Measurements from ENCODE around the gene DNAJC22.

The DNAJC22 gene

DNA sequence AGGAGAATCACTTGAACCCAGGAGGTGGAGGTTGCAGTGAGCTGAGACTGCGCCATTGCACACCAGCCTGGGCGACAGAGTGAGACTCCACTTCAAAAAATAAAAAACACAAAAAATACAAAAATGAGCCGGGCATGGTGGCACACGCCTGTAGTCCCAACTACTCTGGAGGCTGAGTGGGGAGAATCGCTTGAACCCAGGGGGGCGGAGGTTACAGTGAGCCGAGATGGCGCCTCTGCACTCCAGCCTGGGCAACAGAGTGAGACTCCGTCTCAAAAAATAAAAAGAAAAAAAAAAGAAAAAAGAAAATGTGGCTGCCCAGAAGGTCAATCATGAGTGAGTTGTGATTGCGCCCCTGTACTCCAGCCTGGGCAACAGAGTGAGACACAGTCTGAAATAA, 9.2 kb downstream of the DNAJC22 start:
- TF ChIP-seq LEF1 (IDR thresholded peaks at IDR 0.05; ENCODE audit: borderline replicate concordance) = no peak
- TF ChIP-seq HDGF (IDR thresholded peaks at IDR 0.05; ENCODE audit: borderline replicate concordance) = no peak
- no peak for TF ChIP-seq ZNF384 (IDR thresholded peaks at IDR 0.05)
- no peak for TF ChIP-seq BHLHE40 (IDR thresholded peaks at IDR 0.05; ENCODE audit: borderline replicate concordance)
- no peak for TF ChIP-seq FOXM1 (IDR thresholded peaks at IDR 0.05; ENCODE audit: borderline replicate concordance)
- TF ChIP-seq SUZ12 (IDR thresholded peaks at IDR 0.05) = no peak
- no peak for TF ChIP-seq FOXK2 (IDR thresholded peaks at IDR 0.05)
- no peak for TF ChIP-seq FOXA1 (IDR thresholded peaks at IDR 0.05)
- TF ChIP-seq ARNT (IDR thresholded peaks at IDR 0.05) = no peak
- TF ChIP-seq, protein P1, sequence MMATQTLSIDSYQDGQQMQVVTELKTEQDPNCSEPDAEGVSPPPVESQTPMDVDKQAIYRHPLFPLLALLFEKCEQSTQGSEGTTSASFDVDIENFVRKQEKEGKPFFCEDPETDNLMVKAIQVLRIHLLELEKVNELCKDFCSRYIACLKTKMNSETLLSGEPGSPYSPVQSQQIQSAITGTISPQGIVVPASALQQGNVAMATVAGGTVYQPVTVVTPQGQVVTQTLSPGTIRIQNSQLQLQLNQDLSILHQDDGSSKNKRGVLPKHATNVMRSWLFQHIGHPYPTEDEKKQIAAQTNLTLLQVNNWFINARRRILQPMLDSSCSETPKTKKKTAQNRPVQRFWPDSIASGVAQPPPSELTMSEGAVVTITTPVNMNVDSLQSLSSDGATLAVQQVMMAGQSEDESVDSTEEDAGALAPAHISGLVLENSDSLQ (IDR thresholded peaks at IDR 0.05) = no peak
- no peak for TF ChIP-seq CTBP1 (IDR thresholded peaks at IDR 0.05; ENCODE audit: borderline replicate concordance)
- TF ChIP-seq ELF4 (IDR thresholded peaks at IDR 0.05) = no peak
- TF ChIP-seq NFRKB (IDR thresholded peaks at IDR 0.05) = no peak
- TF ChIP-seq L3MBTL2 (conservative IDR thresholded peaks at IDR 0.05) = no peak
- no peak for TF ChIP-seq SP1 (IDR thresholded peaks at IDR 0.05)
- no peak for TF ChIP-seq TARDBP (IDR thresholded peaks at IDR 0.05)
- ChIA-PET POLR2A (no interaction called here), CTCF (interaction anchor here (0.6 to 4.4 kb wide), 2 partner anchors 8 to 25 kb away, joined by 3 to 38 read pairs; no protein-coding TSS in a partner anchor)
- DNase-seq (ENCODE audit: extremely low spot score) = no peak

DNA sequence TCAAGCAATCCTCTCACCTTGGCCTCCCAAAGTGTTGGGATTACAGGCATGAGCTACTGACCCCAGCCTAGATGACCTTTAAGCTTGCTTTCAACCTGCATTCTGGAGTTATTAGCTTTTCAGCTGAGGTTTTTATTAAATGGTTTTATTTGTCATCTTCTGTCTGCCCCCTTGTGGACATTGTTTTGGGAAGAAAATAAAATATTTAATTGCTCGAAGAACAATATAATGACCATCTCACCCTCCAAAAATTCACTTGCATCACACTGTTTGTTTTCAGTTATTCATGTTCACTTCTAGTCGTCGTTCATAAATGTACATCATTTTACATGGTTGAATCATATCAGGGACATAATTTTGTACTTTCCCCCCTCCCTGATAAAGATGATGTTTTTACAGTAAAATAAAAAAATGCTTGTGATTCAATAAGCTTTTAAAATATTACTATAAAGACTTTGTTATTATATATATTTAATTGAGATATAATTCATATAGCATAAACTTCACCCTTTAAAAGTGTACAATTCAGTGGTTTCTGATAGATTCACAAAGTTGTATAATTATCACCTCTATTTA, 10.5 kb downstream of the DNAJC22 start:
- ChIA-PET CTCF (interaction anchor here (0.7 to 4.4 kb wide), 14 partner anchors 10 to 269 kb away, joined by 3 to 88 read pairs (median 6); partner anchors contain the start of genes C1QL4, DNAJC22, PRPH and SPATS2), POLR2A (interaction anchor here (0.6 to 2.1 kb wide), 2 partner anchors 10 to 34 kb away, joined by 3 to 20 read pairs; partner anchors contain the start of genes SPATS2 and TROAP)
- TF ChIP-seq SP1 (IDR thresholded peaks at IDR 0.05) (no peak), ARNT (IDR thresholded peaks at IDR 0.05) (no peak), LEF1 (IDR thresholded peaks at IDR 0.05; ENCODE audit: borderline replicate concordance) (no peak), CTBP1 (IDR thresholded peaks at IDR 0.05; ENCODE audit: borderline replicate concordance) (no peak), TARDBP (IDR thresholded peaks at IDR 0.05) (no peak), FOXK2 (IDR thresholded peaks at IDR 0.05) (no peak), FOXA1 (IDR thresholded peaks at IDR 0.05) (no peak), ELF4 (IDR thresholded peaks at IDR 0.05) (no peak), FOXM1 (IDR thresholded peaks at IDR 0.05; ENCODE audit: borderline replicate concordance) (no peak), L3MBTL2 (conservative IDR thresholded peaks at IDR 0.05) (no peak)
- TF ChIP-seq, protein P1 (IDR thresholded peaks at IDR 0.05) = no peak
- no peak for DNase-seq (ENCODE audit: extremely low spot score)

DNA sequence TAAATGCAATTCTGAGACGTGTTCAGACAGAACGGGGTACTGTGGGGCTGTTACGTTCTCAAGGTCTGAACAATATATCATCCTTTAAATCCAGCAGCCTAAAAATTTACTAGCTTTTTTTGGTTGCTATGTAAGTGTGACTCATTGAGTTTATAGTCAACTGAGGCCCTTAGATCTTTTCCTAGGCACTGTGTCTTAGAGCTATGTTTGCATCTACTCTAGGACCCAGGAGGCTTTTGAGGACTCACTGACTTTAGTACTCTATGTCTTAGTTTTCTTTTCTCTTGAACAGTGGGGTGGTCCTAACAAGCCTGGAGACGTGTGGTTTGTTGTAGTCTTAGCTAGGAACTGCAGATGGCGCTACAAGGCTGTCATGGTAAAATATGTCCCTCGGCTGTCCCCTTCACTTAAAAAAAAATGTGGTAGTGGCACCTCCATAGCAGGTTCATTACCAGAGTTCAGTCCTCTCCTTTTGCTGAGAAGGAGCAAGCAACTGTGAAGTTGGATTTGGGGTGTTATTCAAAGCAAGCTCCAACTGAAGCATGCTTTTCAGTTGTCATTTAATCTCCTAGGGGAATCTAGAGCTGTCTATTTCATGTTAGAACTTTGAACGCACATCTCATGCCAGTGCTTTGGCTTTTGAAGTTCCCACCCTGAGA, 11.9 kb downstream of the DNAJC22 start:
- ChIA-PET POLR2A (interaction anchor here (1.2 to 2.1 kb wide), 2 partner anchors 8 to 11 kb away, joined by 6 to 20 read pairs; partner anchors contain the start of gene SPATS2), CTCF (interaction anchor here (0.6 to 4.4 kb wide), 32 partner anchors 8 to 711 kb away, joined by 3 to 88 read pairs (median 4); partner anchors contain the start of genes DNAJC22, PRPH, SPATS2 and TROAP)
- peak; percentile 75 for DNase-seq (ENCODE audit: extremely low spot score)

DNA sequence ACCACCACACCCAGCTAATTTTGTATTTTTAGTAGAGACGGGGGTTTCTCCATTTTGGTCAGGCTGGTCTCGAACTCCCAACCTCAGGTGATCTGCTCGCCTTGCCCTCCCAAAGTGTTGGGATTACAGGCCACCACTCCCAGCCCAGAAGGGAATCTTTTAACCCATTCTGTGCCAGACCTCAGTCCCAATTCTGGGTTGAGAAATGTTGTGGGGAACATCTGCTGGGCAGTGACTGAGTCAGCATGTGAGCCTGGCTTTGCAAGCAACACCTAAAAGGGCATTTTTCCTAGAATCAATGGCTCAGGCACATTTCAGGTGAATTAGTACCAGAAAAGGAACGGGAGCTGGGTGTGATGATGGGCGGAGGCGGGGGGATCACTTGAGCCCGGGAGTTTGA, 13.0 kb downstream of the DNAJC22 start:
- POLR2A ChIA-PET = no interaction called here
- TF ChIP-seq SP1 (IDR thresholded peaks at IDR 0.05) = no peak
- no peak for TF ChIP-seq FOXM1 (IDR thresholded peaks at IDR 0.05; ENCODE audit: borderline replicate concordance)
- TF ChIP-seq TARDBP (IDR thresholded peaks at IDR 0.05) = no peak
- TF ChIP-seq ELF4 (IDR thresholded peaks at IDR 0.05) = no peak
- TF ChIP-seq ZNF384 (IDR thresholded peaks at IDR 0.05) = no peak
- TF ChIP-seq FOXA1 (IDR thresholded peaks at IDR 0.05) = no peak
- no peak for TF ChIP-seq HDGF (IDR thresholded peaks at IDR 0.05; ENCODE audit: borderline replicate concordance)
- no peak for TF ChIP-seq NFRKB (IDR thresholded peaks at IDR 0.05)
- TF ChIP-seq BHLHE40 (IDR thresholded peaks at IDR 0.05; ENCODE audit: borderline replicate concordance) = no peak
- TF ChIP-seq SUZ12 (IDR thresholded peaks at IDR 0.05) = no peak
- TF ChIP-seq FOXK2 (IDR thresholded peaks at IDR 0.05) = no peak
- TF ChIP-seq, protein P1 (IDR thresholded peaks at IDR 0.05) = no peak
- TF ChIP-seq LEF1 (IDR thresholded peaks at IDR 0.05; ENCODE audit: borderline replicate concordance) = no peak
- no peak for TF ChIP-seq L3MBTL2 (conservative IDR thresholded peaks at IDR 0.05)
- TF ChIP-seq CTBP1 (IDR thresholded peaks at IDR 0.05; ENCODE audit: borderline replicate concordance) = no peak
- no peak for TF ChIP-seq ARNT (IDR thresholded peaks at IDR 0.05)
- no peak for DNase-seq (ENCODE audit: extremely low spot score)
- CTCF ChIA-PET = interaction anchor here (0.7 to 4.4 kb wide), 10 partner anchors 12 to 252 kb away, joined by 3 to 88 read pairs (median 10); partner anchors contain the start of gene DNAJC22

More for the DNA sequence above, 11.9 kb downstream of the DNAJC22 start:
- peak; percentile 95 for TF ChIP-seq ZNF384 (IDR thresholded peaks at IDR 0.05)
- no peak for TF ChIP-seq CTBP1 (IDR thresholded peaks at IDR 0.05; ENCODE audit: borderline replicate concordance)
- TF ChIP-seq, protein P1 (IDR thresholded peaks at IDR 0.05) = 0 out of 2 replicates have a peak, but pooled peaks have one; percentile 18

DNA sequence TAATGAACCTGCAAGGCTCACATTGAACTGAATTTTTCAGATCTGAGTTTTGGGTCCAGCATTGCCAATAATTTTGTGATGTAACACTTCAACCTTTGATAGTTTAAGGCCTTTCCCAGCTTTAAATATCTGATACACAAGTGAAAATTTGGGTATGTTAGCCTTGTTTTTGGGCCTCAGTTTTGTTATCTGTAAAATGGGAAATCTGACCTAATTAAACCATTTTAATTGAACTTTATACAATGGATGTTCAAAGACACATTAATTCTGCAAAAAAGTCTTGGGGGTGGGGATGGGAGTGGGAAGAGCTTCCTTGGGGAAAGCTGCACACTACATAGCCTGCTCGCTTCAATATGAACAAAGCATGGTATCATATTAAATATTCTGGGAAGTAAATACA, 15.4 kb downstream of the DNAJC22 start:
- ChIA-PET POLR2A (interaction anchor here (1.5 kb wide), 1 partner anchor 39 kb away, joined by 3 read pairs; the partner anchor contains the start of gene TROAP), CTCF (interaction anchor here (0.6 to 1.0 kb wide), 2 partner anchors 14 to 152 kb away, joined by 3 to 4 read pairs; no protein-coding TSS in a partner anchor)
- TF ChIP-seq FOXA1 (IDR thresholded peaks at IDR 0.05) (no peak), NFRKB (IDR thresholded peaks at IDR 0.05) (no peak), HDGF (IDR thresholded peaks at IDR 0.05; ENCODE audit: borderline replicate concordance) (no peak), ELF4 (IDR thresholded peaks at IDR 0.05) (no peak), TARDBP (IDR thresholded peaks at IDR 0.05) (no peak), FOXK2 (IDR thresholded peaks at IDR 0.05) (no peak), ZNF384 (IDR thresholded peaks at IDR 0.05) (no peak), FOXM1 (IDR thresholded peaks at IDR 0.05; ENCODE audit: borderline replicate concordance) (no peak), SP1 (IDR thresholded peaks at IDR 0.05) (no peak), BHLHE40 (IDR thresholded peaks at IDR 0.05; ENCODE audit: borderline replicate concordance) (no peak)
- TF ChIP-seq, protein P1 (IDR thresholded peaks at IDR 0.05) = no peak
- DNase-seq (ENCODE audit: extremely low spot score) = no peak

Measured in HEK293T (cell line).